GM06990 (cell line): Measurements from ENCODE around the gene FUBP3.

Experiments
- DNase-seq: peaks from one replicate; pipeline ENCODE4 v3.0.0-alpha.2; 2011; ENCODE audit not compliant: insufficient read length; ENCODE audit errors: extremely low read depth
- H3K27me3 ChIP-seq: replicated peaks from 2 replicates; pipeline ENCODE4 v1.6.0; 2011; ENCODE audit warnings: low read length; ENCODE audit not compliant: control insufficient read depth, insufficient read depth
- H3K36me3 ChIP-seq: 2 replicates; pipeline ENCODE4 v1.5.1; 2011; ENCODE audit warnings: low read length; ENCODE audit not compliant: control insufficient read depth, insufficient read depth
- H3K4me3 ChIP-seq: replicated peaks from 2 replicates; pipeline ENCODE4 v1.5.1; 2011; ENCODE audit warnings: low read depth, mild to moderate bottlenecking, control low read depth, low read length
- CTCF ChIP-seq: IDR thresholded peaks from 2 replicates; pipeline ENCODE4 v1.5.1; 2011; ENCODE audit warnings: low read length, control low read depth, mild to moderate bottlenecking, inconsistent platforms; ENCODE audit not compliant: insufficient read depth, poor library complexity, severe bottlenecking

The FUBP3 gene

GRCh38 chr9:130662099-130662969 is 83.0 kb downstream of the FUBP3 start:
- Histone ChIP-seq H3K36me3 (no peaks in the 10 kb centered on the region), H3K4me3 (no peak overlapping the region)

GRCh38 chr9:130662970-130663257 is 83.5 kb downstream of the FUBP3 start:
- TF ChIP-seq CTCF, result no peak
- no peaks in the 10 kb centered on the region for H3K36me3 ChIP-seq
- peaks cover 3% of the 10 kb centered on the region for H3K27me3 ChIP-seq
- no peak overlapping the region for H3K4me3 ChIP-seq
- DNase-seq, result no peak

More at GRCh38 chr9:130662099-130662969, 83.0 kb downstream of the FUBP3 start:
- DNase-seq, result no peak
- H3K27me3 ChIP-seq, result peaks cover 2% of the 10 kb centered on the region; the same call in 1 of the 2 replicates
- TF ChIP-seq CTCF, result no peak

GRCh38 chr9:130663258-130663976 is 84.0 kb downstream of the FUBP3 start:
- no peak for DNase-seq
- no peak for TF ChIP-seq CTCF
- Histone ChIP-seq H3K27me3 (peaks cover 3% of the 10 kb centered on the region), H3K4me3 (no peak overlapping the region), H3K36me3 (no peaks in the 10 kb centered on the region)

GRCh38 chr9:130663977-130664250 is 84.5 kb downstream of the FUBP3 start:
- peaks cover 3% of the 10 kb centered on the region for H3K27me3 ChIP-seq
- H3K4me3 ChIP-seq, result no peak overlapping the region
- TF ChIP-seq CTCF, result no peak
- no peaks in the 10 kb centered on the region for H3K36me3 ChIP-seq
- no peak for DNase-seq

- no peak for TF ChIP-seq CTCF
- DNase-seq, result no peak
- Histone ChIP-seq H3K27me3 (peaks cover 3% of the 10 kb centered on the region), H3K36me3 (no peaks in the 10 kb centered on the region), H3K4me3 (no peak within 1 kb of the TSS)
Observed at GRCh38 chr9:130664251-130665028, 85.1 kb downstream of the FUBP3 start, which contains the start of gene PRDM12. Gene PRDM12 (plus strand): TSS chr9:130664594. CDS start chr9:130664654, 60 bp downstream.
